Stomach (tissue), 4 donors: ENCODE measurements around the gene KCNIP4.

Experiments used
- EP300 ChIP-seq: sonication (generic); formaldehyde crosslinking; IDR thresholded peaks from one replicate; pipeline ENCODE4 v1.6.1; 2017; ENCODE audit warnings: antibody characterized with exemption
- POLR2A ChIP-seq, 4 donors: fragments of 450-650 bp; IDR thresholded peaks; one replicate each; pipeline ENCODE4 v1.6.1; 2016; ENCODE audit warnings: antibody characterized with exemption in 4 of 4, control low read depth in 2 of 4, mild to moderate bottlenecking in 1 of 4, moderate library complexity in 1 of 4
- POLR2AphosphoS5 ChIP-seq, 3 donors: sonication (generic); formaldehyde crosslinking; IDR thresholded peaks; one replicate each; pipeline ENCODE4 v1.6.1; 2016; ENCODE audit warnings: antibody characterized with exemption in 3 of 3
- TF ChIP-seq, protein P1 (sequence below), 7 experiments: fragments of 450-650 bp in 4 of 7; fragments of 200-600 bp in 3 of 7; sonication (generic) in 3 of 7; IDR thresholded peaks; one replicate each; pipeline ENCODE4 v1.5.1; 2016 to 2019; ENCODE audit warnings: antibody characterized with exemption in 7 of 7, control low read depth in 2 of 7, mild to moderate bottlenecking in 1 of 7

DNA sequence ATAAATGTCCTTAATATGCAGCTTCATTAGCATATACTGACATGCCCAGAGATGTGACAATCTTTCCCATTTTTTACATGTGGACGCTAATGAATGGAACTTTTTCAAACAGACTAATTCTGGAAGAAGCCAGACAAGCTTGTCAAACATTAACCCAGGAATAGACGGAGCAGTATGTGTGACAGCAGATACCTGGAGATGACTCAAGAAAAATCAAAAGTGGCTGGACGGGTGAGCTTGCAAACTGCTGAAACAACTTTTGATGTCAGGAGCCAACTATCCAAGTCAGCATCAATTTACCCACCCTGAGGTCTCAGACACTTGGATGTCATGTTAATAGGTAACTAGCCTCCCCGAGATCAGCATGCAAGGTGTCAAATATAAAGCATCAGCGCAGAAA is 1065.3 kb downstream of the KCNIP4 start:
- TF ChIP-seq POLR2AphosphoS5 (IDR thresholded peaks at IDR 0.05) (no peak), POLR2A (IDR thresholded peaks at IDR 0.05) (no peak), EP300 (no peak)
- TF ChIP-seq, protein P1, sequence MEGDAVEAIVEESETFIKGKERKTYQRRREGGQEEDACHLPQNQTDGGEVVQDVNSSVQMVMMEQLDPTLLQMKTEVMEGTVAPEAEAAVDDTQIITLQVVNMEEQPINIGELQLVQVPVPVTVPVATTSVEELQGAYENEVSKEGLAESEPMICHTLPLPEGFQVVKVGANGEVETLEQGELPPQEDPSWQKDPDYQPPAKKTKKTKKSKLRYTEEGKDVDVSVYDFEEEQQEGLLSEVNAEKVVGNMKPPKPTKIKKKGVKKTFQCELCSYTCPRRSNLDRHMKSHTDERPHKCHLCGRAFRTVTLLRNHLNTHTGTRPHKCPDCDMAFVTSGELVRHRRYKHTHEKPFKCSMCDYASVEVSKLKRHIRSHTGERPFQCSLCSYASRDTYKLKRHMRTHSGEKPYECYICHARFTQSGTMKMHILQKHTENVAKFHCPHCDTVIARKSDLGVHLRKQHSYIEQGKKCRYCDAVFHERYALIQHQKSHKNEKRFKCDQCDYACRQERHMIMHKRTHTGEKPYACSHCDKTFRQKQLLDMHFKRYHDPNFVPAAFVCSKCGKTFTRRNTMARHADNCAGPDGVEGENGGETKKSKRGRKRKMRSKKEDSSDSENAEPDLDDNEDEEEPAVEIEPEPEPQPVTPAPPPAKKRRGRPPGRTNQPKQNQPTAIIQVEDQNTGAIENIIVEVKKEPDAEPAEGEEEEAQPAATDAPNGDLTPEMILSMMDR (IDR thresholded peaks at IDR 0.05) = no peak
